CD8-positive, alpha-beta memory T cell (primary cell): ENCODE measurements around the gene FBXO3. TPM values are rescaled to one million over a fixed set of nuclear protein-coding genes. Genes with fewer than 3 reads are reported as not detected.

Experiments used
- CTCF ChIA-PET: fragments of 350-600 bp; sonication (Branson Sonifier 250); formaldehyde crosslinking; loops from one replicate; lab custom pipeline; 2021; ENCODE audit warnings: antibody characterized with exemption; lab: Charles Lee
- POLR2A ChIA-PET: fragments of 350-600 bp; sonication (Branson Sonifier 250); formaldehyde crosslinking; loops from one replicate; lab custom pipeline; 2021; ENCODE audit warnings: antibody characterized with exemption; lab: Charles Lee
- DNase-seq, 5 donors: peaks; one replicate each; pipeline versions ENCODE4 v3.0.0 to v3.0.0-alpha.2; 2020 to 2022; ENCODE audit warnings: mixed read lengths in 1 of 5
- H3K27ac ChIP-seq: one replicate; pipeline ENCODE4 v1.7.0; 2013; ENCODE audit warnings: low read depth, mild to moderate bottlenecking, low read length, moderate library complexity
- H3K27me3 ChIP-seq: 2 replicates; pipeline ENCODE4 v1.7.0; 2013; ENCODE audit warnings: low read length, mild to moderate bottlenecking; ENCODE audit not compliant: insufficient read depth, poor library complexity, severe bottlenecking
- H3K36me3 ChIP-seq: 2 replicates; pipeline ENCODE4 v1.7.0; 2013; ENCODE audit warnings: mild to moderate bottlenecking, low read length, moderate library complexity; ENCODE audit not compliant: insufficient read depth
- H3K4me1 ChIP-seq: 2 replicates; pipeline ENCODE4 v1.7.0; 2013; ENCODE audit warnings: mild to moderate bottlenecking, low read length, moderate library complexity; ENCODE audit not compliant: insufficient read depth
- H3K4me3 ChIP-seq: 2 replicates; pipeline ENCODE4 v1.7.0; 2013; ENCODE audit warnings: mild to moderate bottlenecking, low read length
- H3K9me3 ChIP-seq: 2 replicates; pipeline ENCODE4 v1.7.0; 2013; ENCODE audit warnings: mild to moderate bottlenecking, low read length
- H3K27ac Mint-ChIP-seq, 8 donors: one replicate each; pipeline ENCODE4 v1.8.0; 2020 to 2021; ENCODE audit warnings: mixed read lengths in 8 of 8, mild to moderate bottlenecking in 6 of 8, inconsistent platforms in 3 of 8, moderate library complexity in 3 of 8
- H3K27me3 Mint-ChIP-seq, 2 donors: one replicate each; pipeline ENCODE4 v1.8.0; 2020 to 2021; ENCODE audit warnings: mixed read lengths in 2 of 2, mild to moderate bottlenecking in 1 of 2, moderate library complexity in 1 of 2
- H3K36me3 Mint-ChIP-seq, 3 donors: one replicate each; pipeline ENCODE4 v1.8.0; 2020 to 2021; ENCODE audit warnings: mixed read lengths in 3 of 3, inconsistent platforms in 1 of 3, mild to moderate bottlenecking in 1 of 3
- H3K4me1 Mint-ChIP-seq, 3 donors: one replicate each; pipeline ENCODE4 v1.8.0; 2020 to 2021; ENCODE audit warnings: mixed read lengths in 3 of 3, inconsistent platforms in 1 of 3, mild to moderate bottlenecking in 1 of 3
- H3K4me3 Mint-ChIP-seq, 7 donors: one replicate each; pipeline ENCODE4 v1.8.0; 2020 to 2021; ENCODE audit warnings: mixed read lengths in 7 of 7, mild to moderate bottlenecking in 6 of 7, moderate library complexity in 4 of 7, inconsistent platforms in 2 of 7
- H3K9me3 Mint-ChIP-seq, 5 donors: one replicate each; pipeline ENCODE4 v1.8.0; 2020 to 2022; ENCODE audit warnings: mixed read lengths in 5 of 5, mild to moderate bottlenecking in 3 of 5, moderate library complexity in 2 of 5, inconsistent platforms in 1 of 5
- polyA plus RNA-seq: library from polyadenylated mRNA; unstranded; fragments of 300-500 nt; fragmentation: Illumina TruSeq; gene quantifications from one replicate; pipeline ENCODE4 v1.2.3, GENCODE V29; 2021
- total RNA-seq, 2 experiments: library from RNA; stranded (reverse); gene quantifications; one replicate each; pipeline ENCODE4 v1.2.3, GENCODE V29; 2021

FBXO3 gene
- total and polyA plus RNA-seq, 3 experiments from 2014 or later: 16.7 to 33.4 (median 17.1) TPM

- peaks cover 0 to 5% (median 5%) of the 10 kb centered on the region in 3 donors for H3K36me3 Mint-ChIP-seq
- peaks cover 15 to 22% (median 22%) of the 10 kb centered on the region in 3 donors for H3K4me1 Mint-ChIP-seq
- no peak for DNase-seq
- Histone ChIP-seq H3K9me3 (no peaks in the 10 kb centered on the region), H3K27ac (no peak overlapping the region), H3K4me1 (peaks cover 12% of the 10 kb centered on the region), H3K27me3 (no peaks in the 10 kb centered on the region), H3K36me3 (no peaks in the 10 kb centered on the region), H3K4me3 (no peak overlapping the region)
- no peaks in the 10 kb centered on the region for H3K27me3 Mint-ChIP-seq
- H3K27ac Mint-ChIP-seq: no peak overlapping the region
- CTCF ChIA-PET: no interaction called here
- H3K4me3 Mint-ChIP-seq: no peak overlapping the region
- H3K9me3 Mint-ChIP-seq: no peaks in the 10 kb centered on the region
- POLR2A ChIA-PET: no interaction called here
Measured at GRCh38 chr11:33703788-33704187, 70.5 kb downstream of the FBXO3 start.

GRCh38 chr11:33703234-33703633, 71.1 kb downstream of the FBXO3 start:
- H3K27ac ChIP-seq: no peak overlapping the region
- Mint-ChIP-seq H3K27ac (no peak overlapping the region), H3K27me3 (no peaks in the 10 kb centered on the region), H3K36me3 (peaks cover 0 to 3% (median 0%) of the 10 kb centered on the region in 3 donors), H3K4me1 (peaks cover 15 to 22% (median 22%) of the 10 kb centered on the region in 3 donors), H3K4me3 (peak overlapping the region in 1 of 7 donors; percentile 41), H3K9me3 (no peaks in the 10 kb centered on the region)
- no peaks in the 10 kb centered on the region for H3K36me3 ChIP-seq
- no peak overlapping the region for H3K4me3 ChIP-seq
- no peak for DNase-seq
- POLR2A ChIA-PET: no interaction called here
- H3K27me3 ChIP-seq: no peaks in the 10 kb centered on the region
- no peaks in the 10 kb centered on the region for H3K9me3 ChIP-seq
- CTCF ChIA-PET: no interaction called here
- H3K4me1 ChIP-seq: peaks cover 12% of the 10 kb centered on the region

GRCh38 chr11:33701302-33702230, 72.8 kb downstream of the FBXO3 start:
- Mint-ChIP-seq H3K9me3 (no peaks in the 10 kb centered on the region), H3K27me3 (no peaks in the 10 kb centered on the region), H3K27ac (peak overlapping the region in 5 of 8 donors; percentile 20 to 86 (median 81)), H3K36me3 (peaks cover 0 to 2% (median 0%) of the 10 kb centered on the region in 3 donors), H3K4me1 (peaks cover 14 to 20% (median 20%) of the 10 kb centered on the region in 3 donors), H3K4me3 (peak overlapping the region; percentile 79 to 94 (median 91))
- Histone ChIP-seq H3K4me1 (peaks cover 12% of the 10 kb centered on the region), H3K36me3 (no peaks in the 10 kb centered on the region), H3K9me3 (no peaks in the 10 kb centered on the region), H3K27me3 (peaks cover 3% of the 10 kb centered on the region), H3K27ac (no peak overlapping the region), H3K4me3 (peak overlapping the region; percentile 69)
- POLR2A ChIA-PET: interaction anchor here (0.6 to 1.8 kb wide), 2 partner anchors 34 to 76 kb away, joined by 3 to 6 read pairs; no protein-coding TSS in a partner anchor
- no peak for DNase-seq
- CTCF ChIA-PET: interaction anchor here (1.1 to 1.9 kb wide), 3 partner anchors 34 to 41 kb away, joined by 3 to 7 read pairs (median 4); partner anchors contain the start of gene CD59

- Mint-ChIP-seq H3K9me3 (no peaks in the 10 kb centered on the region), H3K27ac (peak within 1 kb of the TSS in 7 of 8 donors; percentile 20 to 86 (median 61)), H3K27me3 (no peaks in the 10 kb centered on the region), H3K4me3 (peak within 1 kb of the TSS; percentile 79 to 94 (median 91)), H3K36me3 (no peaks in the 10 kb centered on the region), H3K4me1 (peaks cover 12 to 20% (median 14%) of the 10 kb centered on the region in 3 donors)
- ChIA-PET CTCF (interaction anchor here (1.9 kb wide), 1 partner anchor 42 kb away, joined by 7 read pairs; no protein-coding TSS in a partner anchor), POLR2A (interaction anchor here (0.6 to 1.8 kb wide), 2 partner anchors 35 to 77 kb away, joined by 3 to 6 read pairs; no protein-coding TSS in a partner anchor)
- Histone ChIP-seq H3K36me3 (no peaks in the 10 kb centered on the region), H3K4me3 (peak within 1 kb of the TSS; percentile 69), H3K4me1 (peaks cover 12% of the 10 kb centered on the region), H3K27ac (no peak within 1 kb of the TSS), H3K9me3 (no peaks in the 10 kb centered on the region), H3K27me3 (peaks cover 3% of the 10 kb centered on the region)
- peak; percentile 93 to 96 (median 95) for DNase-seq
Measured at GRCh38 chr11:33700502-33701271, 73.6 kb downstream of the FBXO3 start, which contains the start of gene C11orf91. TSS of gene C11orf91 (minus strand) at chr11:33700826. CDS start at chr11:33700740, 86 bp downstream.

GRCh38 chr11:33700063-33700501, 74.2 kb downstream of the FBXO3 start:
- no peak for DNase-seq
- Mint-ChIP-seq H3K36me3 (no peaks in the 10 kb centered on the region), H3K9me3 (no peaks in the 10 kb centered on the region), H3K27ac (peak overlapping the region in 3 of 8 donors; percentile 4 to 68 (median 32)), H3K4me1 (peaks cover 12 to 20% (median 14%) of the 10 kb centered on the region in 3 donors), H3K4me3 (peak overlapping the region; percentile 71 to 79 (median 78)), H3K27me3 (no peaks in the 10 kb centered on the region)
- Histone ChIP-seq H3K4me3 (no peak overlapping the region), H3K27ac (no peak overlapping the region), H3K4me1 (peaks cover 12% of the 10 kb centered on the region), H3K27me3 (peaks cover 3% of the 10 kb centered on the region), H3K36me3 (no peaks in the 10 kb centered on the region), H3K9me3 (no peaks in the 10 kb centered on the region)
- POLR2A ChIA-PET: interaction anchor here (1.8 kb wide), 1 partner anchor 35 kb away, joined by 6 read pairs; no protein-coding TSS in a partner anchor
- CTCF ChIA-PET: interaction anchor here (1.9 kb wide), 1 partner anchor 42 kb away, joined by 7 read pairs; no protein-coding TSS in a partner anchor

GRCh38 chr11:33699515-33700062, 74.7 kb downstream of the FBXO3 start:
- Histone ChIP-seq H3K27ac (no peak overlapping the region), H3K4me1 (peaks cover 12% of the 10 kb centered on the region), H3K36me3 (no peaks in the 10 kb centered on the region), H3K4me3 (no peak overlapping the region), H3K9me3 (no peaks in the 10 kb centered on the region), H3K27me3 (peaks cover 3% of the 10 kb centered on the region)
- Mint-ChIP-seq H3K4me1 (peaks cover 12 to 20% (median 14%) of the 10 kb centered on the region in 3 donors), H3K9me3 (no peaks in the 10 kb centered on the region), H3K27ac (peak overlapping the region in 5 of 8 donors; percentile 4 to 68 (median 32)), H3K36me3 (no peaks in the 10 kb centered on the region), H3K4me3 (peak overlapping the region; percentile 67 to 79 (median 76)), H3K27me3 (no peaks in the 10 kb centered on the region)
- DNase-seq: no peak
- CTCF ChIA-PET: interaction anchor here (1.9 kb wide), 1 partner anchor 43 kb away, joined by 7 read pairs; no protein-coding TSS in a partner anchor
- POLR2A ChIA-PET: interaction anchor here (1.8 kb wide), 1 partner anchor 36 kb away, joined by 6 read pairs; no protein-coding TSS in a partner anchor

- Mint-ChIP-seq H3K9me3 (no peaks in the 10 kb centered on the region), H3K4me3 (peak overlapping the region in 2 of 7 donors; percentile 67 to 76), H3K36me3 (no peaks in the 10 kb centered on the region), H3K4me1 (peaks cover 12 to 20% (median 14%) of the 10 kb centered on the region in 3 donors), H3K27me3 (no peaks in the 10 kb centered on the region), H3K27ac (no peak overlapping the region)
- H3K27ac ChIP-seq: no peak overlapping the region
- H3K4me1 ChIP-seq: peaks cover 12% of the 10 kb centered on the region
- ChIA-PET POLR2A (no interaction called here), CTCF (no interaction called here)
- DNase-seq: no peak
- no peaks in the 10 kb centered on the region for H3K9me3 ChIP-seq
- no peaks in the 10 kb centered on the region for H3K36me3 ChIP-seq
- peaks cover 3% of the 10 kb centered on the region for H3K27me3 ChIP-seq
- no peak overlapping the region for H3K4me3 ChIP-seq
Measured at GRCh38 chr11:33698921-33699320, 75.4 kb downstream of the FBXO3 start.
